ENCODE data around the gene STARD7. TPM values are rescaled to one million over a fixed set of nuclear protein-coding genes. Genes with fewer than 3 reads are reported as not detected.
A peak's percentile ranks its signal among the peaks of the same experiment; 100 is the strongest.

Gene STARD7
- total and polyA plus RNA-seq, 2 of the 13 experiments (the other 11 are each of a cell fraction or from before 2014, with no cell fraction given), result 88.2 to 300 TPM

DNA sequence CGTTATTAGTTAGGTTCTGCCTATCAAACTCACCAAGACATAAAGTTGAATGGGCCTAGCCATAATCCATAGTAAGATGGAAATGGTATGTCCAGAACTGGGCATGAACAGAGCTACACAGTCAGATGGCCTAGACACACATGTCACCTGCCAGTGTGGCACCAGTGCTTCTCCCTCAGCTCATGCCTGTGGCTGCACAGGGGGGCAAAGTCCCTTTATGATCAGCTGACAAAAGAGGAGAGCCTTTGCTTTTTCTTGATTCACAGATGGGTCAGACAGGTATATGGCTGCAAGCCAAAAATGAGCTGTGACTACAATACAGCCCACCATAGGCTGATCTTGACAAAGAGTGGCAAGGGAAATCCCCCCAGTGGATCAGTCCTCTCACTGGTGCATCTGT, 28.3 kb upstream of the STARD7 start:
- no peak overlapping the region for H3K4me3 ChIP-seq (replicated peaks in 1 of 3; ENCODE audit: insufficient read depth in 1 of 3, low read depth in 2 of 3, low read length in 3 of 3)
- no TSS peak for BruUV-seq (replicated peaks)
- H3K27me3 ChIP-seq (ENCODE audit: control insufficient read depth in 1 of 2, insufficient read depth in 2 of 2, low read length in 2 of 2), result no peaks in the 10 kb centered on the region
- peaks cover 2 to 17% of the 10 kb centered on the region in 2 experiments; a peak in 3 of 5 replicates for H3K36me3 ChIP-seq (replicated peaks in 1 of 2; ENCODE audit: control insufficient read depth in 1 of 2, insufficient read depth in 2 of 2, low read length in 2 of 2)
- peaks cover 16% of the 10 kb centered on the region; the same call in 1 of the 2 replicates for H3K4me1 ChIP-seq (ENCODE audit: insufficient read depth, low read length)
- H3K79me2 ChIP-seq (ENCODE audit: insufficient read depth, low read length), result no peaks in the 10 kb centered on the region
- 100% methylated on average over 1 of the region's 1 CpG for WGBS (ENCODE audit: low lambda C conversion rate)
- FAIRE-seq (no peak), DNase-seq (ENCODE audit: low spot score) (peak; percentile 50), ATAC-seq (peak; percentile 21; the same call in 1 of the 3 replicates)
- no peaks in the 10 kb centered on the region for H3K9me3 ChIP-seq (ENCODE audit: low read length)
- no peak overlapping the region for H3K9ac ChIP-seq (ENCODE audit: insufficient read depth, low read depth, low read length)
- no peak overlapping the region for H2AFZ ChIP-seq (ENCODE audit: low read length)
- ChIA-PET POLR2A (interaction anchor here (1.1 to 1.5 kb wide), 2 partner anchors 24 to 27 kb away, joined by 3 to 6 read pairs; no protein-coding TSS in a partner anchor), CTCF (ENCODE audit: low intra/inter-chr PET ratio, low total read pairs) (no interaction called here)
- no peaks in the 10 kb centered on the region for H4K20me1 ChIP-seq (ENCODE audit: insufficient read depth, low read length)
- H3K27ac ChIP-seq (ENCODE audit: extremely low read length, insufficient read depth, low read length), result no peak overlapping the region
- no peak overlapping the region for H3K4me2 ChIP-seq (ENCODE audit: low read depth, low read length)
- intact Hi-C loops (cut with micrococcal nuclease; ENCODE audit: unreplicated experiment) (no loop called here), in situ Hi-C loops (cut with HindIII; ENCODE audit: extremely low pct_ligation_motif_present, low pct_unique_long_range_greater_than_20kb) (no loop called here)
- TF ChIP-seq ZNF629 (CRISPR knock-in tag; conservative IDR thresholded peaks at IDR 0.05) (no peak), MTA3 (CRISPR knock-in tag; IDR thresholded peaks at IDR 0.05) (no peak), MZF1 (CRISPR knock-in tag; IDR thresholded peaks at IDR 0.05; ENCODE audit: borderline replicate concordance) (no peak), FOXK2 (IDR thresholded peaks at IDR 0.05) (no peak), SAP130 (CRISPR knock-in tag; IDR thresholded peaks at IDR 0.05; ENCODE audit: low read depth) (0 out of 2 replicates have a peak, but pooled peaks have one; percentile 28)
- TF ChIP-seq, protein P1, sequence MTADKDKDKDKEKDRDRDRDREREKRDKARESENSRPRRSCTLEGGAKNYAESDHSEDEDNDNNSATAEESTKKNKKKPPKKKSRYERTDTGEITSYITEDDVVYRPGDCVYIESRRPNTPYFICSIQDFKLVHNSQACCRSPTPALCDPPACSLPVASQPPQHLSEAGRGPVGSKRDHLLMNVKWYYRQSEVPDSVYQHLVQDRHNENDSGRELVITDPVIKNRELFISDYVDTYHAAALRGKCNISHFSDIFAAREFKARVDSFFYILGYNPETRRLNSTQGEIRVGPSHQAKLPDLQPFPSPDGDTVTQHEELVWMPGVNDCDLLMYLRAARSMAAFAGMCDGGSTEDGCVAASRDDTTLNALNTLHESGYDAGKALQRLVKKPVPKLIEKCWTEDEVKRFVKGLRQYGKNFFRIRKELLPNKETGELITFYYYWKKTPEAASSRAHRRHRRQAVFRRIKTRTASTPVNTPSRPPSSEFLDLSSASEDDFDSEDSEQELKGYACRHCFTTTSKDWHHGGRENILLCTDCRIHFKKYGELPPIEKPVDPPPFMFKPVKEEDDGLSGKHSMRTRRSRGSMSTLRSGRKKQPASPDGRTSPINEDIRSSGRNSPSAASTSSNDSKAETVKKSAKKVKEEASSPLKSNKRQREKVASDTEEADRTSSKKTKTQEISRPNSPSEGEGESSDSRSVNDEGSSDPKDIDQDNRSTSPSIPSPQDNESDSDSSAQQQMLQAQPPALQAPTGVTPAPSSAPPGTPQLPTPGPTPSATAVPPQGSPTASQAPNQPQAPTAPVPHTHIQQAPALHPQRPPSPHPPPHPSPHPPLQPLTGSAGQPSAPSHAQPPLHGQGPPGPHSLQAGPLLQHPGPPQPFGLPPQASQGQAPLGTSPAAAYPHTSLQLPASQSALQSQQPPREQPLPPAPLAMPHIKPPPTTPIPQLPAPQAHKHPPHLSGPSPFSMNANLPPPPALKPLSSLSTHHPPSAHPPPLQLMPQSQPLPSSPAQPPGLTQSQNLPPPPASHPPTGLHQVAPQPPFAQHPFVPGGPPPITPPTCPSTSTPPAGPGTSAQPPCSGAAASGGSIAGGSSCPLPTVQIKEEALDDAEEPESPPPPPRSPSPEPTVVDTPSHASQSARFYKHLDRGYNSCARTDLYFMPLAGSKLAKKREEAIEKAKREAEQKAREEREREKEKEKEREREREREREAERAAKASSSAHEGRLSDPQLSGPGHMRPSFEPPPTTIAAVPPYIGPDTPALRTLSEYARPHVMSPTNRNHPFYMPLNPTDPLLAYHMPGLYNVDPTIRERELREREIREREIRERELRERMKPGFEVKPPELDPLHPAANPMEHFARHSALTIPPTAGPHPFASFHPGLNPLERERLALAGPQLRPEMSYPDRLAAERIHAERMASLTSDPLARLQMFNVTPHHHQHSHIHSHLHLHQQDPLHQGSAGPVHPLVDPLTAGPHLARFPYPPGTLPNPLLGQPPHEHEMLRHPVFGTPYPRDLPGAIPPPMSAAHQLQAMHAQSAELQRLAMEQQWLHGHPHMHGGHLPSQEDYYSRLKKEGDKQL (CRISPR knock-in tag; IDR thresholded peaks at IDR 0.05; ENCODE audit: low read depth), result no peak
- TF ChIP-seq, protein P2, sequence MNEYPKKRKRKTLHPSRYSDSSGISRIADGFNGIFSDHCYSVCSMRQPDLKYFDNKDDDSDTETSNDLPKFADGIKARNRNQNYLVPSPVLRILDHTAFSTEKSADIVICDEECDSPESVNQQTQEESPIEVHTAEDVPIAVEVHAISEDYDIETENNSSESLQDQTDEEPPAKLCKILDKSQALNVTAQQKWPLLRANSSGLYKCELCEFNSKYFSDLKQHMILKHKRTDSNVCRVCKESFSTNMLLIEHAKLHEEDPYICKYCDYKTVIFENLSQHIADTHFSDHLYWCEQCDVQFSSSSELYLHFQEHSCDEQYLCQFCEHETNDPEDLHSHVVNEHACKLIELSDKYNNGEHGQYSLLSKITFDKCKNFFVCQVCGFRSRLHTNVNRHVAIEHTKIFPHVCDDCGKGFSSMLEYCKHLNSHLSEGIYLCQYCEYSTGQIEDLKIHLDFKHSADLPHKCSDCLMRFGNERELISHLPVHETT (CRISPR knock-in tag; conservative IDR thresholded peaks at IDR 0.05), result no peak
- TF ChIP-seq, protein P3, sequence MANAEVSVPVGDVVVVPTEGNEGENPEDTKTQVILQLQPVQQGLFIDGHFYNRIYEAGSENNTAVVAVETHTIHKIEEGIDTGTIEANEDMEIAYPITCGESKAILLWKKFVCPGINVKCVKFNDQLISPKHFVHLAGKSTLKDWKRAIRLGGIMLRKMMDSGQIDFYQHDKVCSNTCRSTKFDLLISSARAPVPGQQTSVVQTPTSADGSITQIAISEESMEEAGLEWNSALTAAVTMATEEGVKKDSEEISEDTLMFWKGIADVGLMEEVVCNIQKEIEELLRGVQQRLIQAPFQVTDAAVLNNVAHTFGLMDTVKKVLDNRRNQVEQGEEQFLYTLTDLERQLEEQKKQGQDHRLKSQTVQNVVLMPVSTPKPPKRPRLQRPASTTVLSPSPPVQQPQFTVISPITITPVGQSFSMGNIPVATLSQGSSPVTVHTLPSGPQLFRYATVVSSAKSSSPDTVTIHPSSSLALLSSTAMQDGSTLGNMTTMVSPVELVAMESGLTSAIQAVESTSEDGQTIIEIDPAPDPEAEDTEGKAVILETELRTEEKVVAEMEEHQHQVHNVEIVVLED (CRISPR knock-in tag; IDR thresholded peaks at IDR 0.05; ENCODE audit: borderline replicate concordance), result no peak
- TF ChIP-seq, protein P4, sequence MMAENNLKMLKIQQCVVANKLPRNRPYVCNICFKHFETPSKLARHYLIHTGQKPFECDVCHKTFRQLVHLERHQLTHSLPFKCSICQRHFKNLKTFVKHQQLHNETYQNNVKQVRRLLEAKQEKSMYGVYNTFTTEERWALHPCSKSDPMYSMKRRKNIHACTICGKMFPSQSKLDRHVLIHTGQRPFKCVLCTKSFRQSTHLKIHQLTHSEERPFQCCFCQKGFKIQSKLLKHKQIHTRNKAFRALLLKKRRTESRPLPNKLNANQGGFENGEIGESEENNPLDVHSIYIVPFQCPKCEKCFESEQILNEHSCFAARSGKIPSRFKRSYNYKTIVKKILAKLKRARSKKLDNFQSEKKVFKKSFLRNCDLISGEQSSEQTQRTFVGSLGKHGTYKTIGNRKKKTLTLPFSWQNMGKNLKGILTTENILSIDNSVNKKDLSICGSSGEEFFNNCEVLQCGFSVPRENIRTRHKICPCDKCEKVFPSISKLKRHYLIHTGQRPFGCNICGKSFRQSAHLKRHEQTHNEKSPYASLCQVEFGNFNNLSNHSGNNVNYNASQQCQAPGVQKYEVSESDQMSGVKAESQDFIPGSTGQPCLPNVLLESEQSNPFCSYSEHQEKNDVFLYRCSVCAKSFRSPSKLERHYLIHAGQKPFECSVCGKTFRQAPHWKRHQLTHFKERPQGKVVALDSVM (CRISPR knock-in tag; IDR thresholded peaks at IDR 0.05), result no peak
- TF ChIP-seq, protein P5, sequence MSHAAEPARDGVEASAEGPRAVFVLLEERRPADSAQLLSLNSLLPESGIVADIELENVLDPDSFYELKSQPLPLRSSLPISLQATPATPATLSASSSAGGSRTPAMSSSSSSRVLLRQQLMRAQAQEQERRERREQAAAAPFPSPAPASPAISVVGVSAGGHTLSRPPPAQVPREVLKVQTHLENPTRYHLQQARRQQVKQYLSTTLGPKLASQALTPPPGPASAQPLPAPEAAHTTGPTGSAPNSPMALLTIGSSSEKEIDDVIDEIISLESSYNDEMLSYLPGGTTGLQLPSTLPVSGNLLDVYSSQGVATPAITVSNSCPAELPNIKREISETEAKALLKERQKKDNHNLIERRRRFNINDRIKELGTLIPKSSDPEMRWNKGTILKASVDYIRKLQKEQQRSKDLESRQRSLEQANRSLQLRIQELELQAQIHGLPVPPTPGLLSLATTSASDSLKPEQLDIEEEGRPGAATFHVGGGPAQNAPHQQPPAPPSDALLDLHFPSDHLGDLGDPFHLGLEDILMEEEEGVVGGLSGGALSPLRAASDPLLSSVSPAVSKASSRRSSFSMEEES (CRISPR knock-in tag; IDR thresholded peaks at IDR 0.05), result 0 out of 2 replicates have a peak, but pooled peaks have one; percentile 21
